Measurements from ENCODE around the gene AATK. TPM values are rescaled to one million over a fixed set of nuclear protein-coding genes. Genes with fewer than 3 reads are reported as not detected.

Gene AATK
- total and polyA plus RNA-seq, 2 of the 4 experiments (the other 2 are of a cell fraction): under 0.01 to 0.21 TPM

DNA sequence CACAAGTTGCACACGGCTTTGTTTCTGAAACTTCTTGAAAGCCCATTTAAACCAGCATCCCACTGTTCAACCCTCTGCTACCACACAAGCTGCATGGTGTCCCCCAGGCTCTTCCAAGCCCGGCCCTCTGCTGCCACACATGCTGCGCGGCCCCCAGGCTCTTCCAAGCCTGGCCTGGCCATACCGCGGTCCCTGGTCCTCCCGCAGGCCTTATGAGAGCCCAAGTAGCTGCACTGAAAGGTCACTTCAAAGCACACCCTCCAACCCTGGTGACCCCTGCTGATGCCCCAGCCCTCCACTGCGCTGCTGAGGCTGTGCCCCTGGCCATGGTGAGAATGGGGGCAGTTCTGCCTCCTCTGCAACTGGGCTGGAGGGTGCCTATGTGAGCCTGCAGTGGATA lies 26.6 kb downstream of the AATK start:
- H3K9ac ChIP-seq (ENCODE audit: low read depth, low read length): no peak overlapping the region
- H3K4me2 ChIP-seq (ENCODE audit: low read depth, low read length): no peak overlapping the region
- no peak overlapping the region for H4K5ac ChIP-seq (ENCODE audit: low read depth, low read length)
- BruUV-seq (replicated peaks): no TSS peak
- no peak overlapping the region for H3K27ac ChIP-seq (ENCODE audit: insufficient read depth, low read length)
- peaks cover 13% of the 10 kb centered on the region; the same call in 1 of the 2 replicates for H3K27me3 ChIP-seq (ENCODE audit: control insufficient read depth, insufficient read depth, low read length)
- H2BK20ac ChIP-seq (ENCODE audit: low read depth, low read length): no peak overlapping the region
- ChIA-PET CTCF (no interaction called here), POLR2A (ENCODE audit: unreplicated experiment) (no interaction called here)
- no peak overlapping the region for H2BK15ac ChIP-seq (ENCODE audit: low read depth, low read length)
- H3K36me3 ChIP-seq (ENCODE audit: control insufficient read depth, insufficient read depth, low read length): no peaks in the 10 kb centered on the region
- intact Hi-C loops (cut with micrococcal nuclease): no loop called here
- H3K56ac ChIP-seq (ENCODE audit: extremely low read depth, insufficient read depth, low read length): no peak overlapping the region
- no peak for ATAC-seq (ENCODE audit: low read depth)
- H4K8ac ChIP-seq (ENCODE audit: low read depth in 2 of 2, low read length in 2 of 2): no peak overlapping the region
- no peak for TF ChIP-seq MAFK (IDR thresholded peaks at IDR 0.05; ENCODE audit: low read depth, low read length)
- TF ChIP-seq MXI1 (IDR thresholded peaks at IDR 0.05; ENCODE audit: borderline replicate concordance, low read depth, low read length): no peak
- no peak for TF ChIP-seq SMC3 (IDR thresholded peaks at IDR 0.05; ENCODE audit: low read depth, low read length)
- no peak for TF ChIP-seq POLR2A (IDR thresholded peaks at IDR 0.05; ENCODE audit: low read depth, low read length)
- no peak for TF ChIP-seq RCOR1 (IDR thresholded peaks at IDR 0.05; ENCODE audit: insufficient replicate concordance, low read length)
- no peak for TF ChIP-seq CEBPB (IDR thresholded peaks at IDR 0.05; ENCODE audit: low read depth, low read length)
- no peak for TF ChIP-seq FOS (IDR thresholded peaks at IDR 0.05; ENCODE audit: low read depth, low read length)
- TF ChIP-seq, protein P1, sequence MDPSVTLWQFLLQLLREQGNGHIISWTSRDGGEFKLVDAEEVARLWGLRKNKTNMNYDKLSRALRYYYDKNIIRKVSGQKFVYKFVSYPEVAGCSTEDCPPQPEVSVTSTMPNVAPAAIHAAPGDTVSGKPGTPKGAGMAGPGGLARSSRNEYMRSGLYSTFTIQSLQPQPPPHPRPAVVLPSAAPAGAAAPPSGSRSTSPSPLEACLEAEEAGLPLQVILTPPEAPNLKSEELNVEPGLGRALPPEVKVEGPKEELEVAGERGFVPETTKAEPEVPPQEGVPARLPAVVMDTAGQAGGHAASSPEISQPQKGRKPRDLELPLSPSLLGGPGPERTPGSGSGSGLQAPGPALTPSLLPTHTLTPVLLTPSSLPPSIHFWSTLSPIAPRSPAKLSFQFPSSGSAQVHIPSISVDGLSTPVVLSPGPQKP (IDR thresholded peaks at IDR 0.05; ENCODE audit: borderline replicate concordance, low read depth, low read length): no peak
- TF ChIP-seq MAZ (IDR thresholded peaks at IDR 0.05; ENCODE audit: borderline replicate concordance, low read depth, low read length): no peak
- TF ChIP-seq RFX5 (IDR thresholded peaks at IDR 0.05; ENCODE audit: low read depth, low read length): no peak
- TF ChIP-seq RAD21 (IDR thresholded peaks at IDR 0.05; ENCODE audit: low read length): no peak
- TF ChIP-seq CHD1 (IDR thresholded peaks at IDR 0.05; ENCODE audit: low read depth, low read length): no peak
- H2AK9ac ChIP-seq (replicated peaks; ENCODE audit: low read depth, low read length, poor library complexity): no peak overlapping the region
- no peak overlapping the region for H2BK5ac ChIP-seq (ENCODE audit: low read depth, low read length, poor library complexity, severe bottlenecking)
- no peak overlapping the region for H3K14ac ChIP-seq (replicated peaks; ENCODE audit: low read depth, low read length)
- H4K20me1 ChIP-seq (ENCODE audit: insufficient read depth, low read length): no peaks in the 10 kb centered on the region
- no peak overlapping the region for H4K91ac ChIP-seq (ENCODE audit: insufficient read depth, low read depth, low read length)
- no peak overlapping the region for H2AFZ ChIP-seq (replicated peaks; ENCODE audit: low read length, poor library complexity)
- no peaks in the 10 kb centered on the region for H3K79me1 ChIP-seq (ENCODE audit: low read depth in 1 of 2, low read length in 2 of 2)
- no peaks in the 10 kb centered on the region for H3K9me3 ChIP-seq (ENCODE audit: control insufficient read depth, insufficient read depth, low read length)
- H3K4me3 ChIP-seq (ENCODE audit: insufficient read depth, low read depth, low read length): no peak overlapping the region
- peaks cover 3% of the 10 kb centered on the region; the same call in 1 of the 2 replicates for H3K9me1 ChIP-seq (ENCODE audit: insufficient read depth, low read length)
- DNase-seq: no peak
- no peak overlapping the region for H2BK120ac ChIP-seq (ENCODE audit: low read depth, low read length)
- no peak overlapping the region for H2AK5ac ChIP-seq (ENCODE audit: low read depth, low read length)
- no peaks in the 10 kb centered on the region for H3K4me1 ChIP-seq (ENCODE audit: control insufficient read depth, insufficient read depth, low read length)
- in situ Hi-C loops (cut with MboI; ENCODE audit: low sequenced_read_pairs): no loop called here
- H3K23ac ChIP-seq (ENCODE audit: low read depth, low read length): no peak overlapping the region
- H3K18ac ChIP-seq (ENCODE audit: low read depth, low read length): no peak overlapping the region
- dilution Hi-C loops (cut with HindIII; ENCODE audit: low sequenced_read_pairs, unreplicated experiment): no loop called here
- no peak overlapping the region for H3K4ac ChIP-seq (ENCODE audit: low read depth, low read length)
- 61% methylated on average over 4 of the region's 8 CpGs; no CpG with 5 or more reads in 1 of the 2 experiments for WGBS, 2 experiments (ENCODE audit: extremely low coverage in 2 of 2, insufficient read length in 1 of 2)

Measured in IMR-90 (cell line).